ENCODE results near the gene LILRB4. TPM values are rescaled to one million over a fixed set of nuclear protein-coding genes. Genes with fewer than 3 reads are reported as not detected.

LILRB4 gene
- total and polyA plus RNA-seq, 9 of the 15 experiments (the other 6 are each of a cell fraction or from before 2014, with no cell fraction given), result not detected

GRCh38 chr19:54665530-54665929 lies 2.7 kb downstream of the LILRB4 start:
- intact Hi-C loops (cut with micrococcal nuclease) (no loop called here), in situ Hi-C loops (cut with MboI) (loop anchor here (25.0 kb wide), 1 partner anchor 772 kb away; the partner anchor contains the start of gene SHISA7)
- no peak overlapping the region for H2AFZ ChIP-seq (ENCODE audit: low read depth, low read length)
- ATAC-seq (no peak), DNase-seq (ENCODE audit: extremely low read depth in 1 of 4, low spot score in 3 of 4) (no peak), FAIRE-seq (no peak)
- no peak overlapping the region for H3K27ac ChIP-seq (ENCODE audit: extremely low read depth, low read depth, low read length)
- peaks cover 5% of the 10 kb centered on the region; the same call in 1 of the 2 replicates for H4K20me1 ChIP-seq (replicated peaks; ENCODE audit: control insufficient read depth, insufficient read depth, low read length)
- CTCF ChIA-PET (ENCODE audit: low intra/inter-chr PET ratio), result no interaction called here
- no peaks in the 10 kb centered on the region for H3K9me3 ChIP-seq (replicated peaks; ENCODE audit: control insufficient read depth, insufficient read depth, low read depth, low read length)
- H3K9ac ChIP-seq (ENCODE audit: insufficient read depth in 1 of 2, low read depth in 2 of 2, low read length in 2 of 2), result no peak overlapping the region
- no peaks in the 10 kb centered on the region for H3K36me3 ChIP-seq (ENCODE audit: control insufficient read depth, insufficient read depth, low read length)
- 3% methylated on average over 6 of the region's 6 CpGs for WGBS (ENCODE audit: insufficient coverage, low coverage, missing lambda C conversion rate)
- no peaks in the 10 kb centered on the region for H3K79me2 ChIP-seq (ENCODE audit: control insufficient read depth, insufficient read depth, low read length)
- POLR2A ChIA-PET, result interaction anchor here (0.6 kb wide), 1 partner anchor 8 kb away, joined by 3 read pairs; no protein-coding TSS in a partner anchor
- peak; percentile 59; the same call in 1 of the 2 replicates for TF ChIP-seq BCOR (IDR thresholded peaks at IDR 0.05)
- 0 out of 4 replicates have a peak, but pooled peaks of 1 of the 2 experiments have one; percentile 22 for TF ChIP-seq KDM1A (IDR thresholded peaks at IDR 0.05)
- TF ChIP-seq TCF15 (CRISPR knock-in tag; IDR thresholded peaks at IDR 0.05), result no peak
- peak; percentile 70 for TF ChIP-seq RBM25 (IDR thresholded peaks at IDR 0.05; ENCODE audit: low read depth, low read length, severe bottlenecking)
- TF ChIP-seq ZKSCAN1 (IDR thresholded peaks at IDR 0.05; ENCODE audit: low read depth, low read length), result peak; percentile 98
- 0 out of 2 replicates have a peak, but pooled peaks have one; percentile 39 for TF ChIP-seq SMARCA5 (IDR thresholded peaks at IDR 0.05)
- TF ChIP-seq PTBP1 (IDR thresholded peaks at IDR 0.05; ENCODE audit: low read depth, low read length), result 0 out of 2 replicates have a peak, but pooled peaks have one; percentile 50
- TF ChIP-seq ATF3 (IDR thresholded peaks at IDR 0.05), result peak; percentile 34; the same call in 1 of the 2 replicates
- no peak for TF ChIP-seq ATF3 (CRISPR knock-in tag; conservative IDR thresholded peaks at IDR 0.05)
- no peak for TF ChIP-seq ZNF347 (CRISPR knock-in tag; IDR thresholded peaks at IDR 0.05; ENCODE audit: low read depth)
- H3K4me2 ChIP-seq (ENCODE audit: insufficient read depth, low read length), result no peak overlapping the region
- H3K4me1 ChIP-seq (replicated peaks in 1 of 2; ENCODE audit: control insufficient read depth in 2 of 2, insufficient read depth in 2 of 2, low read length in 2 of 2), result no peaks in the 10 kb centered on the region
- BruUV-seq (replicated peaks), result no TSS peak
- peaks cover 20 to 59% of the 10 kb centered on the region in 2 experiments; a peak in 4 of 5 replicates for H3K27me3 ChIP-seq (ENCODE audit: control insufficient read depth in 2 of 2, insufficient read depth in 2 of 2, low read length in 2 of 2)
- H3K4me3 ChIP-seq, result no peak overlapping the region
- no peaks in the 10 kb centered on the region for H3K9me1 ChIP-seq (ENCODE audit: control insufficient read depth, insufficient read depth, low read length)

Data from K562 (cell line).